ENCODE data around the gene ANKS1B. TPM values are rescaled to one million over a fixed set of nuclear protein-coding genes. Genes with fewer than 3 reads are reported as not detected.

Gene ANKS1B
- total RNA-seq, 1 experiment from 2014 or later = 18.8 TPM

- H3K36me3 Mint-ChIP-seq (ENCODE audit: insufficient read depth, unreplicated experiment) = no peaks in the 10 kb centered on the region
- BruUV-seq (replicated peaks) = no TSS peak
- no peaks in the 10 kb centered on the region for H3K4me1 Mint-ChIP-seq (ENCODE audit: insufficient read depth, unreplicated experiment)
- no peak for TF ChIP-seq CTCF (IDR thresholded peaks at IDR 0.05; ENCODE audit: unreplicated experiment)
- no peak overlapping the region for H3K27ac Mint-ChIP-seq (ENCODE audit: low read depth, unreplicated experiment)
- H3K4me3 Mint-ChIP-seq (ENCODE audit: unreplicated experiment) = no peak overlapping the region
- CTCF ChIA-PET = interaction anchor here (0.7 kb wide), 1 partner anchor 37 kb away, joined by 5 read pairs; no protein-coding TSS in a partner anchor
- H3K9me3 Mint-ChIP-seq (ENCODE audit: unreplicated experiment) = peaks cover 10% of the 10 kb centered on the region
- no peak for DNase-seq (ENCODE audit: unreplicated experiment)
- no peaks in the 10 kb centered on the region for H3K27me3 Mint-ChIP-seq (ENCODE audit: insufficient read depth, unreplicated experiment)
- intact Hi-C loops (cut with micrococcal nuclease) = no loop called here
- POLR2A ChIA-PET = interaction anchor here (0.6 kb wide), 1 partner anchor 540 kb away, joined by 4 read pairs; no protein-coding TSS in a partner anchor
Measured at GRCh38 chr12:98861251-98861650, 1123.5 kb downstream of the ANKS1B start.

GRCh38 chr12:98856897-98857540, 1127.7 kb downstream of the ANKS1B start:
- Mint-ChIP-seq H3K4me3 (ENCODE audit: unreplicated experiment) (no peak overlapping the region), H3K27me3 (ENCODE audit: insufficient read depth, unreplicated experiment) (no peaks in the 10 kb centered on the region), H3K9me3 (ENCODE audit: unreplicated experiment) (no peaks in the 10 kb centered on the region), H3K36me3 (ENCODE audit: insufficient read depth, unreplicated experiment) (no peaks in the 10 kb centered on the region), H3K4me1 (ENCODE audit: insufficient read depth, unreplicated experiment) (no peaks in the 10 kb centered on the region), H3K27ac (ENCODE audit: low read depth, unreplicated experiment) (no peak overlapping the region)
- ChIA-PET POLR2A (interaction anchor here (0.6 kb wide), 1 partner anchor 17 kb away, joined by 3 read pairs; no protein-coding TSS in a partner anchor), CTCF (no interaction called here)
- intact Hi-C loops (cut with micrococcal nuclease) = no loop called here
- no TSS peak for BruUV-seq (replicated peaks)
- DNase-seq (ENCODE audit: unreplicated experiment) = no peak
- TF ChIP-seq CTCF (IDR thresholded peaks at IDR 0.05; ENCODE audit: unreplicated experiment) = no peak

- no peaks in the 10 kb centered on the region for H3K4me1 Mint-ChIP-seq (ENCODE audit: insufficient read depth, unreplicated experiment)
- no peak overlapping the region for H3K4me3 Mint-ChIP-seq (ENCODE audit: unreplicated experiment)
- no peaks in the 10 kb centered on the region for H3K36me3 Mint-ChIP-seq (ENCODE audit: insufficient read depth, unreplicated experiment)
- intact Hi-C loops (cut with micrococcal nuclease) = no loop called here
- ChIA-PET POLR2A (no interaction called here), CTCF (no interaction called here)
- H3K27me3 Mint-ChIP-seq (ENCODE audit: insufficient read depth, unreplicated experiment) = no peaks in the 10 kb centered on the region
- H3K9me3 Mint-ChIP-seq (ENCODE audit: unreplicated experiment) = no peaks in the 10 kb centered on the region
- no TSS peak for BruUV-seq (replicated peaks)
- no peak for DNase-seq (ENCODE audit: unreplicated experiment)
- no peak for TF ChIP-seq CTCF (IDR thresholded peaks at IDR 0.05; ENCODE audit: unreplicated experiment)
- H3K27ac Mint-ChIP-seq (ENCODE audit: low read depth, unreplicated experiment) = no peak overlapping the region
Measured at GRCh38 chr12:98852181-98852580, 1132.6 kb downstream of the ANKS1B start.

GRCh38 chr12:98847242-98847641, 1137.5 kb downstream of the ANKS1B start:
- BruUV-seq (replicated peaks) = no TSS peak
- ChIA-PET CTCF (no interaction called here), POLR2A (no interaction called here)
- no peak for DNase-seq (ENCODE audit: unreplicated experiment)
- no peaks in the 10 kb centered on the region for H3K9me3 Mint-ChIP-seq (ENCODE audit: unreplicated experiment)
- TF ChIP-seq CTCF (IDR thresholded peaks at IDR 0.05; ENCODE audit: unreplicated experiment) = no peak
- no peak overlapping the region for H3K4me3 Mint-ChIP-seq (ENCODE audit: unreplicated experiment)
- no peaks in the 10 kb centered on the region for H3K4me1 Mint-ChIP-seq (ENCODE audit: insufficient read depth, unreplicated experiment)
- no peaks in the 10 kb centered on the region for H3K27me3 Mint-ChIP-seq (ENCODE audit: insufficient read depth, unreplicated experiment)
- H3K36me3 Mint-ChIP-seq (ENCODE audit: insufficient read depth, unreplicated experiment) = no peaks in the 10 kb centered on the region
- no peak overlapping the region for H3K27ac Mint-ChIP-seq (ENCODE audit: low read depth, unreplicated experiment)
- intact Hi-C loops (cut with micrococcal nuclease) = no loop called here

All from MCF 10A (cell line).